ENCODE measurements around the gene RTEL1.

- TF ChIP-seq CTCF (IDR thresholded peaks at IDR 0.05), result no peak
- TF ChIP-seq POLR2A (IDR thresholded peaks at IDR 0.05), result no peak
- no peak for TF ChIP-seq POLR2AphosphoS5 (IDR thresholded peaks at IDR 0.05; ENCODE audit: insufficient read depth in 1 of 2, low read depth in 1 of 2)
These were observed 17.7 kb downstream of the RTEL1 start for GRCh38 chr20:63675681-63676368.
